ENCODE measurements around the gene NANOS3. TPM values are rescaled to one million over a fixed set of nuclear protein-coding genes. Genes with fewer than 3 reads are reported as not detected.

NANOS3 gene
- total RNA-seq, 1 donor from 2014 or later, result 2.9 TPM

DNA sequence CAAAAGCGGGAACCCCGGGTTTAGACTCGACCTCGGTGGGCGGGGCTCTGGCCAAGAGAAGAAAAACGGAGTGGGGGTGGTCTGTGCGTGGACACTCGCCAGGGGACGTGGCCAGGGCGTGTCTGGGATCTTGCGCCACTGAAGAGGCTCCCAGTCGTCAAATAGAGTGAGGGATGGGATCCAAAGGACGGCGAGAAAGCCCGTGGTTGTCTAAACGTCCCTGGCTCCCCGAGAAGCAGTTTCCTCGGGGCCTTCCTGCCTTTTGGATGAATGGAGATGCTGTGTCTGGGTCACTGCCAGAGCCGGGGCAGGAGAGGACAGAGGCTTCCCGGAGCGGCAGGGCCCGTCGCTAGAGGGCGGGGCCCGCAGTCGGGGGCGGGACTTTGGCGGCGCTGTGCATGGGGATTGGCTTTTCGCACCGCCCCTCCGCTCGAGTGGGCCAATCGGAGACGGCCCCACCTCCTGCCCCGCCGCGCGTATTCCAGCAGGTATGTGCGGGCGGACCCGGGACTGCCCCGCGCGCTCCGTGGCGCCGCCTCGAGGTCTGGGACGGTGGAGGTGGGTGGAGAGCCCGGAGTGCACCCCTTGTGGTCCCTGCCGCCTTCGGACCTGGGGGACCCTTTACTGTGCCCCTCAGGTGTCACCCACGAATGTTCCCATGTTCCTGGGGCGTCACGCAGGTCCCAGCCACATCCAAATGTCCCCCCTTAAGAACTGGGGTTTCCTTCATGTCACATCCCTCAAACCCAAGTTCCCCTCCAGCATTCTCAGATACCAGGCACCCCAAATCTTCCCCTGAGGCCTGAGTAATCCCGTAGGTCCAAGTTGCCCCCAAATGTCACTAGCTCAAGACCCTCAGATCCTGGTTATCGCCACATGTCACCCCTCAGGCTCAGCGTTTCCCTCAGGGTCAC, 43.3 kb upstream of the NANOS3 start:
- peaks cover 46% of the 10 kb centered on the region for H3K79me2 ChIP-seq (ENCODE audit: insufficient read depth, low read length)
- H3K9me3 ChIP-seq (ENCODE audit: insufficient read depth, low read depth, low read length), result no peaks in the 10 kb centered on the region
- peaks cover 13% of the 10 kb centered on the region for H3K36me3 Mint-ChIP-seq (ENCODE audit: low read depth, unreplicated experiment)
- peak overlapping the region; percentile 71 for H3K4me3 Mint-ChIP-seq (ENCODE audit: unreplicated experiment)
- H3K36me3 ChIP-seq (ENCODE audit: insufficient read depth, low read length), result peaks cover 21% of the 10 kb centered on the region
- peaks cover 41% of the 10 kb centered on the region for H3K4me1 ChIP-seq (ENCODE audit: insufficient read depth, low read length)
- H3K27ac Mint-ChIP-seq (ENCODE audit: unreplicated experiment), result peak overlapping the region; percentile 93
- H4K20me1 ChIP-seq (ENCODE audit: insufficient read depth, low read length), result peaks cover 77% of the 10 kb centered on the region
- no peak overlapping the region for H2AFZ ChIP-seq (ENCODE audit: low read depth, low read length)
- H3K4me2 ChIP-seq (ENCODE audit: low read length), result peak overlapping the region; percentile 60
- H3K27ac ChIP-seq (ENCODE audit: low read depth, low read length), result peak overlapping the region; percentile 74
- no peaks in the 10 kb centered on the region for H3K27me3 ChIP-seq (ENCODE audit: insufficient read depth, low read length)
- H3K27me3 Mint-ChIP-seq (ENCODE audit: low read depth, unreplicated experiment), result no peaks in the 10 kb centered on the region
- no peak for FAIRE-seq
- no peak for TF ChIP-seq EZH2 (IDR thresholded peaks at IDR 0.05; ENCODE audit: insufficient read depth, low read length)
- TF ChIP-seq, protein P1, sequence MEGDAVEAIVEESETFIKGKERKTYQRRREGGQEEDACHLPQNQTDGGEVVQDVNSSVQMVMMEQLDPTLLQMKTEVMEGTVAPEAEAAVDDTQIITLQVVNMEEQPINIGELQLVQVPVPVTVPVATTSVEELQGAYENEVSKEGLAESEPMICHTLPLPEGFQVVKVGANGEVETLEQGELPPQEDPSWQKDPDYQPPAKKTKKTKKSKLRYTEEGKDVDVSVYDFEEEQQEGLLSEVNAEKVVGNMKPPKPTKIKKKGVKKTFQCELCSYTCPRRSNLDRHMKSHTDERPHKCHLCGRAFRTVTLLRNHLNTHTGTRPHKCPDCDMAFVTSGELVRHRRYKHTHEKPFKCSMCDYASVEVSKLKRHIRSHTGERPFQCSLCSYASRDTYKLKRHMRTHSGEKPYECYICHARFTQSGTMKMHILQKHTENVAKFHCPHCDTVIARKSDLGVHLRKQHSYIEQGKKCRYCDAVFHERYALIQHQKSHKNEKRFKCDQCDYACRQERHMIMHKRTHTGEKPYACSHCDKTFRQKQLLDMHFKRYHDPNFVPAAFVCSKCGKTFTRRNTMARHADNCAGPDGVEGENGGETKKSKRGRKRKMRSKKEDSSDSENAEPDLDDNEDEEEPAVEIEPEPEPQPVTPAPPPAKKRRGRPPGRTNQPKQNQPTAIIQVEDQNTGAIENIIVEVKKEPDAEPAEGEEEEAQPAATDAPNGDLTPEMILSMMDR (IDR thresholded peaks at IDR 0.05; ENCODE audit: insufficient read depth, low read depth, low read length), result no peak
- DNase-seq (ENCODE audit: low read depth), result peak; percentile 75
- peak overlapping the region; percentile 62 for H3K9ac ChIP-seq (ENCODE audit: low read length)
- H3K4me1 Mint-ChIP-seq (ENCODE audit: low read depth, unreplicated experiment), result peaks cover 14% of the 10 kb centered on the region
- H3K4me3 ChIP-seq (ENCODE audit: insufficient read depth, low read depth, low read length), result no peak overlapping the region
- peaks cover 1% of the 10 kb centered on the region for H3K9me3 Mint-ChIP-seq (ENCODE audit: unreplicated experiment)

GRCh38 chr19:13834244-13835069, 42.5 kb upstream of the NANOS3 start:
- H2AFZ ChIP-seq (ENCODE audit: low read depth, low read length), result no peak overlapping the region
- Mint-ChIP-seq H3K27me3 (ENCODE audit: low read depth, unreplicated experiment) (no peaks in the 10 kb centered on the region), H3K4me1 (ENCODE audit: low read depth, unreplicated experiment) (peaks cover 18% of the 10 kb centered on the region), H3K36me3 (ENCODE audit: low read depth, unreplicated experiment) (peaks cover 13% of the 10 kb centered on the region), H3K4me3 (ENCODE audit: unreplicated experiment) (peak overlapping the region; percentile 71), H3K9me3 (ENCODE audit: unreplicated experiment) (peaks cover 1% of the 10 kb centered on the region), H3K27ac (ENCODE audit: unreplicated experiment) (peak overlapping the region; percentile 93)
- peaks cover 81% of the 10 kb centered on the region for H4K20me1 ChIP-seq (ENCODE audit: insufficient read depth, low read length)
- no peak for FAIRE-seq
- no peak for DNase-seq (ENCODE audit: low read depth)
- no peak for TF ChIP-seq EZH2 (IDR thresholded peaks at IDR 0.05; ENCODE audit: insufficient read depth, low read length)
- TF ChIP-seq, protein P1 (IDR thresholded peaks at IDR 0.05; ENCODE audit: insufficient read depth, low read depth, low read length), result no peak
- peak overlapping the region; percentile 74 for H3K27ac ChIP-seq (ENCODE audit: low read depth, low read length)
- H3K9ac ChIP-seq (ENCODE audit: low read length), result peak overlapping the region; percentile 62
- no peak overlapping the region for H3K4me3 ChIP-seq (ENCODE audit: insufficient read depth, low read depth, low read length)
- H3K27me3 ChIP-seq (ENCODE audit: insufficient read depth, low read length), result no peaks in the 10 kb centered on the region
- peak overlapping the region; percentile 53 for H3K4me2 ChIP-seq (ENCODE audit: low read length)
- peaks cover 49% of the 10 kb centered on the region for H3K4me1 ChIP-seq (ENCODE audit: insufficient read depth, low read length)
- peaks cover 22% of the 10 kb centered on the region for H3K36me3 ChIP-seq (ENCODE audit: insufficient read depth, low read length)
- no peaks in the 10 kb centered on the region for H3K9me3 ChIP-seq (ENCODE audit: insufficient read depth, low read depth, low read length)
- H3K79me2 ChIP-seq (ENCODE audit: insufficient read depth, low read length), result peaks cover 54% of the 10 kb centered on the region
